NCI-H128 (cell line): Measurements from ENCODE around the gene MICAL3.

Experiments
- DNase-seq: peaks from one replicate; lab custom pipeline; 2025; ENCODE audit not compliant: unreplicated experiment; lab: John Stamatoyannopoulos, UW

Gene MICAL3

DNA sequence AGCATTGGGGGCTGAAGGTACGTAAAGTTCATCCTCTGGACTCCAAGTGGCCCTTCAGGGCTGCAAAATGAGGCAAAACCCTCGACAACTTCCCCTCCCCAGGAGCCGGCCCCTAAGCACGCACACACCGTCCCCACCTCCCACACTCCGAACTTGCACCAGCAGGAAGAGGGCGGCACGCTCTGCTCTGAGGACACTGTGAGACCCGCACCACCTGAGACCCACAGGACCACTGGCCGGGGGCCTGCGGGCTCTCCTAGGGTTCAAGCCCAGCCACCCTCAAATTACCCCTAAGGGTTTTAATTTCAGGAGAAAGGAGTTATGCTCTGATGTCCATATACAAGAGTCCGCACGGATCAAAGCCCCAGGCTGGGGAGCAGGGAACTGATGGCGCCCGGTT, 200.4 kb downstream of the MICAL3 start:
- no peak for DNase-seq

DNA sequence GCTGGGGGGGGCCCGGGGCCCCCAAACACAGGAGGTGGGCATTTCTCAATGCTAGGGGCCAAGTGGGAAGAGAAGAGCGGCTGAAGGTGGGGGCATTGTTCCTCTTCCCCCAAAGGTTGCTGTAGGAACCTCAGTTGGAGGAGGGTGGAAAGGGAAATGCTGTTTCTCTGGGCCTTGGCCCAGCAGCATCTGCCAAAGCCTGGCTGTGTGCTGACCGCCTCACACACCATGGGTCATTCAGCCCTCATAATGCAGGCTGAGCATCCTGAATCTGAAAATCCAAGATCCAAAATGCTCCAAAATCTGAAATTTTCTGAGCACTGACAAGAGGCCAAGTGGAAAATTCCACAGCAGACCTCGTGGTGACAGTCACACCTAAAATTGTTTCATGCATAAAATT, 201.1 kb downstream of the MICAL3 start:
- no peak for DNase-seq

DNA sequence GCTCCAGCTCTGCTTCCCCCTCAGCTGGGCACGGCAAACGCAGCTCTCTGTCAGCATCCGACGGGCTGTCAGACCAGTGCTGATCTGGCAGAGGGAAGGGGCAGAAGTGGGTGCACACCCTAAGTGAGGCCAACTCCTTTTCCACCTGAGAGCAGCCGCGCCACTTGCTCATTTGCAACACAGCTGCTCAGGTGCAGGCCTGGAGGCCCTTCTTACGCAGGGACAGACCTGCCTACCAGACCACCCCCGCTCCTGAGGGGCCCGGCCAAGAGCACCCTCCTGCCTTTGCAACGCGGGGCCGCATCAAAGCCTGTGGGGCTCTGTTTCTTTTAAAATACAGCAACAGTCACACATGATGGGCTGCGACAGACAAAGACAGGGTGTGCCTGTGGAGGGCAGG, 202.3 kb downstream of the MICAL3 start:
- no peak for DNase-seq

DNA sequence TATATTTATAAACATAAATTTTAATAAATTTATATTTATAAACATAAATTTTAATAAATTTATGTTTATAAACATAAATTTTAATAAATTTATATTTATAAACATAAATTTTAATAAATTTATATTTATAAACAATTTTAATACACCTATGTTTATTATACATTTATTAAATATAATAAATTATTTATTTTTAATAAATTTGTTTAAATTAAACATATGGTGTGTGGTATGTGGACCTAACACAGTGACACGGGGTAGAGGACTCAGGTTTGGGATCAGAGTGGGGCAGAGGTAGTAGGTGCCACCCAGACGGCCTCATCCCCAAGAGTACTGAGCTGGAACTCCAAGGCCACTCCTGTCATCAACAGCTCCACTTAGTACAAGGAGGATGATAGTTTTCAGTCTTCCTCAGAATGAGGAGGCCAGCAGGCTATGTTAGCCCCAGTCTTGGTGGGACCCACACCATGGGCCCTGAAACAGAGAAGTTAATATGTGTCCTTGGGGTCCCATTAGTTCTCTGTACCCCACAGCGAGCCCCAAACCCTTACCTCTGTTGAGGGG, 203.4 kb downstream of the MICAL3 start:
- DNase-seq: no peak

DNA sequence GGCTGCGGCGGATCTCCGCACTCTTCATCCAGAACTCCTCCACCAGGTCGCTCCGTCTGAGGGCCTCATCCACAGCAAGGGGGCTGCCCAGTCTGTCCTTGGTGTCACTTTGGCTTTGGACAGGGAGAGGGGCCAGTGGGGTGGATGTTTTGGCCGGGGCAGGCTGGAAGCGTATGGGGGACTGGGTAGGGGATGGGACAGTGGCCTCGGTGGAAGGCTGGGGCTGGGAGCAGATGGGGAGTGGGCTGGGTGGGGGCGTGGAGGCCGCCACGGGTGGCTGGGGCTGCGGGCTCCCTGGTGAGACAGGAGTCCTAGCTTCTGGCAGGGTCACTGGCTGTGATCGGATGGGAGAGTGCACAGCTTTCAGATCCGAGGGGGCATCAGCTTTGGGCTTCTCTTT, 205.7 kb downstream of the MICAL3 start:
- no peak for DNase-seq

DNA sequence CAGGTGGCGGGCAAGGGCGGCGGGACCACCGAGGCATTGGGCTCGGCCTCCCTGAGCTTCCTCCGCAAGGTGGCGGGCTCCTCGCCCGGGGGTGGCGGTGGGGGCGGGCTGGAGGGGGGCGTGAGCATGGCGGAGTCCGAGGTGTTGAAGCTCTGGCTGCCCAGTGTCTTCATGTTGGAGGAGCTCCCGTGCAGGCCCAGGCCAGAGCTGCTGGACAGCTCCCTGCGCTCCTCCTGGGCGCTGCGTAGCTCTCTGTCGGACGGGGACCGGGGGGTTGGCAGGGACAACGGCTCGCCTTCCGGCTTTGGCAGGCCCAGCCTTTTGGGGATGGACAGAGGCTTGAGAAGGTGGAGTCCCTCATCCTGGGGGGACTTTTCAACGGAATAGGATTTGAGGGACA, 206.2 kb downstream of the MICAL3 start:
- DNase-seq: no peak

DNA sequence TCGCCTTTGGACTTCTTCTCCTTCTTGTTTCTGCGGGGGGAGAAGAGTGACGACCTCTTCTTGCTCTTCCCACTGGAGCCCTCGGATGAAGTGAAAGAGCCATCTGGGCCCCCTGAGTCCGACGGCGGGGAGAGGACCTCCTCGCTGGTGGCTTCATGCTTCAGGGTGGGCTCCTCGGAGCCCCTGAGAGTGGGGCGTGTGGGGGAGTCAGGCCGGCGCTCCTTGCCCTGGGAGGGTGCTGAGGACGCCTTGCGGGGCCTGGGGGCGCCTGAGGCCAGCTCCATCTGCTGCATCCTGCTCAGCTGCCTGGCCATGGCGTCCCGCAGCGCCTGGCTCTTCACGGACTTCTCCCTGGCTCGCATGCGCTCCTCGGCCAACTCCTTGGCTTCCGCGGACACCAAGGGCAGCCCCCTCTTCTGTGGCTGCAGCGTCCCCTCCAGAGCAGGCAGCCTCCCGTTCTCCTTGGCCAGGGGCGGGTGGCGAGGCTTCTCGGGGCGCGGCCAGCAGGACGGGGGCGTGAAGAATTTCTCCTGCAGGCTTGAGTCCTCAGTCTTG, 206.8 kb downstream of the MICAL3 start:
- DNase-seq: no peak

DNA sequence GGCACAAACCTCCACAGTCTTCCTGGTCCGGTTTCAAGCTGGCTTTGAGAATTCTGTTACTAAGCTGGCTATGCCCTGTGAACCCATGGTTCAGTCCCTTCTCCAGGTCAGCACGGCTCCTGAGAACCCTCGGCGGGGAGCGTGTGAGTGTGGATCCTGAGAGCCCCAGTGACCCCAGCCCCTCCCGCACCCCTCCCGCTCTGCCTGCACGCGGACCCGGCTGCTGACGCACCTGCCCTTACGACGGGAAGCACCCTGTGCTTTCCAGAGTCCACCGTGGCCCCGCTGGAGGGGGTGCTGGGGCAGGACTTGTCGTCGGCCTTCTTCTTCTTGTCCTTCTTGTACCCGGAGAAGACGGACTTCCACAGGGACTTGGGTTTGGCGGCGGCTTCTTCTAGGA, 207.3 kb downstream of the MICAL3 start:
- no peak for DNase-seq

DNA sequence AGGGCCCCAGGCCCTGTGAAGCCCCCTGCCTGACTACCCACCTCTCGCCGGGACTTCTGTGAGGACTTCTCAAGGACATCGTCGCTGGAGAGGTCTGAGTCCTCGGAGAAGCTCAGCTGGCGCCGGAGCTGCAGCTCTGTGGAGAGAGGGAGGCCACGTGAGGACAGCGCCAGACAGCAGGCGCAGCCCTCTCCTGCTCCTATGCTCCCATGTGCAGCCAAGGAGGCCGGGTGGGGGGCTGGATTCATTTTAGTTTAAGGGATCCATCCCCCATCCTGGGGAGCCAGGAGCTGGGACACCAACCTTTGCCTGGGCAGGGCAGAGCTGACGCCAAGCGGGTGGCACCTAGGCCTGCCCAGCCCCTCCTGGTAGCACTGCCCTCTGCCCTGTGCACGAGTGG, 207.7 kb downstream of the MICAL3 start:
- no peak for DNase-seq

DNA sequence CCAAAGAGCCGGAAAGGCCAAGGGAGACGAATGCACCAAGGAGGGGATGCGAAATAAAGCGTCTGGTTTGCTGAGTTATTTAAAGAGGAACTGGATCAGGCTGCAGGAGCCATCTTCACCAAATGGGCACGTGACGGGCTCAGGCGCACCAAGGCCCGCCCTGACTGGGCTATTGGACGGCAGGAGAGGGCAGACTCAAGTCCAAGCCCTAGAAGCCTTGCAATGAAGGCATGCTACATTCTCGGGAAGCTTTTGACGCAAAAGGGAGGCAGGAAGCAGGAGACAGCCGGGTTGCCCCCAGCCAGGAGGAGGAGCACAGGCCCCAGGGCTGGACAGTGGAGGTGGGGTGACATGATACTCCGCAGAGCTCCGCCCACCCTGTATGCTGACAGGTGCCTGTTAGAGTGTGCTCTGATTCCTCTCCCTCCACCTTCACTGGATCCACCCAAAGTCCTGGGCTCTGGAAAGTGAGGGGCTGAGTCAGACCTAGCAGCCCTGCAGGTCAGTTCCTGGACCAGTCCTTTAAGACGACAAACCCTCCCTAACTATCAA, 208.6 kb downstream of the MICAL3 start:
- DNase-seq: no peak

DNA sequence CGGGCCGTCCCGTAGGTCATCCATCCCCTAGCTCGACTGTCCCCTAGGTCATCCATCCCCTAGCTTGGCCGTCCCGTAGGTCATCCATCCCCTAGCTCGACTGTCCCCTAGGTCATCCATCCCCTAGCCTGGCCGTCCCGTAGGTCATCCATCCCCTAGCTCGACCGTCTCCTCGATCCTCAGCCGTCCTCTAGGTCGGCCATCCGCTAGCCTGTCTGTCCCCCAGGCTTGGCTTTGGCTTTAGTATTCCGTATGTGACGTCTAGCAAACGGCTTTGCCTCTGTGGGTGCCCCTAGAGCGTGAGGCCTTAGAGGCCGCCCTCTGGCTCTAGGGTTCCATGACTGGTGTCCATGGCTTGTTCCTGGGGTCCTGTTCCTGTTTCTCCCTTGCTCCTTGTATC, 209.5 kb downstream of the MICAL3 start:
- DNase-seq: no peak

DNA sequence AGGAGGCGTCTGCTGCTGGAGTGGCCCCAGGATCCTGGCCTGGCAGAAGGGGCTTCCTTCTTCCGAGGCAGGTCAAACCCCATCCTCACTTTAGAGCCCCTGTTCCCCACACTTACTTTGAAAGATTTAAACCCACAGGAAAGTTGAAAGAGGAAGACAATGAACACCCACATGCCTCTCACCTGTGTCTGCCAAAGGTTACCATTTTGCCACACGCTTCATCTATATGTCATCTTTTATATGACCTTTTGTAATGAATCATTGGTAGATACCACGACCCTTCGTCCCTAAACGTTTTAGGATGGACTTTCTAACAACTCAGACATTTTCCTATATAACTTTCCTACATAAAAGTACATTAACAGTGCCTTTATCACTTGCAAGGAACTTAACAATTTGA, 210.3 kb downstream of the MICAL3 start:
- no peak for DNase-seq

DNA sequence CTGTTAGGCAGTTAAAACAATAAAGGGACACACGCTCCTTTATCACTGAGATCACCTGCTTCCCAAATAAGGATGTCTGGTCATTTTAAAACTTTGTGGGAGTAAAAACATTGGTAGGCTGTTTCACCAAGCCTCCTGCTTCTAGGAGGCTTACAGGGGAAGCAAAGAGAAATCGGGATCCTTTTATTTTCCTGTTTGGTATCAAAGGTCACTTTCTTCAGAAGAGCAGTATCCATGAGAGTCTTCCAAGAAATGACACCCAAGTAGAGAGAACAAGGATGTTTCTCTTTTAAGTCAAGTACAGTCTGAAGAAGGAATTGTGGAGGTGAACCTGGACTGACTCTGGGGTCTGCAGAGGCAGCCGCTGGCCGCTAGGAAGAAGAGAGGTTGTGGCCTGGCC, 213.2 kb downstream of the MICAL3 start:
- DNase-seq: no peak

DNA sequence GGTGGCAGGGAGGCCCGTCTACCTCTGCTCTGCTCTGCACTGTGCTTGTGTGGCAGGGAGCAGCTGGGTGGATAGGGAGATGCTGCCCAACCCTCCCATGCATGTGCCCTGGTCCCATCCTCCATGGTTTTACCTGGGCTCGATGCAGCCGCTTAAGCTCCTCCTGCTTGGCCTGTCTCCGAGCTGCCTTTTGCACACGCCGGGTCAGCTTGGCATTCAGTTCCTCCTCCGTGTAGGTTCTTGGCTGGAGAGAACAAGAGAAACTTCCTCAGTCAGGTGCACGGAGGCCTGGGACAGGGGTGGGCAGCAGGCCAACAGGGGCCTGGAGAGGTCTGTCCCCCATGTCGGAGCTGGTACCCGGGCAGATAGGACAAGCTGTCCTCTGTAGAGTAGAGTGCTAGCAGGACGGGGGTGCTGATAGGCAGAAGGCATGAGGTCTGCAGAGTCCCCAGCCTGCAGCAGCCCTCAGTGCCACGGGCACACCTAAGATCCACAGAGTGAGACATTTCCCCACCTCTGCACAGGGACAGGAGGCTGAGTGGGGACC, 213.7 kb downstream of the MICAL3 start:
- DNase-seq: no peak

DNA sequence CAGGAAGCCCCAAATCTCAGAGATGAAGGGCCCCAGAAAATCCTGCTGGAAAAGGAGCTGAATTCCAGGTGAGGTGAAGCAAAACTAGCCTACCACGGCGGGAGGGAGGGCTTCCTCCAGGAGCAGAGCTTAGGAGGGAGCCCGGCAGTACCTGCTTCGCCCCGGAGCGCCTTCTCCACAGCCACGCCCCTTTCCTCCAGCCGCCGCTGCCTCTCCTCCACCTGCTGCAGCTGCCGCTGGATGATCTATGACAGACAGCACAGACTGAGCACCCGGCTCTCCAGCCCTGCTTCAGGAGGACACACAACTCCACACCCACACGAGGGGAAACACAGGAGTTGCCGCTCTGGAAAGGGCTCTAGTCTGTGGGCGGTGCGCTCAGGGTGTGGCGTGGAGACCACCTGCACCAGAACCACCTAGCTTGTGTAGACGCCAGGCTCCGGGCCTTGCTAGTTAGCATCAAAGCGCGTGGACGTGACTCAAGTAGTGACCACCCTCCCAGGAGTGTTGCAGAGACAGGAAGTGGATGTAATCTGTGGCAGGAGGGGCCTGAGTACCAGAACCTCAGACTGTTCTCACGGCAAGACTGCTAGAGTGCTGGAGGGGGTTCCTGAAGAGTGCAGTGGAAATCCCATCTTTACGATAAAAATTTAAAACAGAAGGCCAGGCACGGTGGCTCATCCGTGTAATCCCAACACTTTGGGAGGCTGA, 215.5 kb downstream of the MICAL3 start:
- DNase-seq: peak; percentile 42

DNA sequence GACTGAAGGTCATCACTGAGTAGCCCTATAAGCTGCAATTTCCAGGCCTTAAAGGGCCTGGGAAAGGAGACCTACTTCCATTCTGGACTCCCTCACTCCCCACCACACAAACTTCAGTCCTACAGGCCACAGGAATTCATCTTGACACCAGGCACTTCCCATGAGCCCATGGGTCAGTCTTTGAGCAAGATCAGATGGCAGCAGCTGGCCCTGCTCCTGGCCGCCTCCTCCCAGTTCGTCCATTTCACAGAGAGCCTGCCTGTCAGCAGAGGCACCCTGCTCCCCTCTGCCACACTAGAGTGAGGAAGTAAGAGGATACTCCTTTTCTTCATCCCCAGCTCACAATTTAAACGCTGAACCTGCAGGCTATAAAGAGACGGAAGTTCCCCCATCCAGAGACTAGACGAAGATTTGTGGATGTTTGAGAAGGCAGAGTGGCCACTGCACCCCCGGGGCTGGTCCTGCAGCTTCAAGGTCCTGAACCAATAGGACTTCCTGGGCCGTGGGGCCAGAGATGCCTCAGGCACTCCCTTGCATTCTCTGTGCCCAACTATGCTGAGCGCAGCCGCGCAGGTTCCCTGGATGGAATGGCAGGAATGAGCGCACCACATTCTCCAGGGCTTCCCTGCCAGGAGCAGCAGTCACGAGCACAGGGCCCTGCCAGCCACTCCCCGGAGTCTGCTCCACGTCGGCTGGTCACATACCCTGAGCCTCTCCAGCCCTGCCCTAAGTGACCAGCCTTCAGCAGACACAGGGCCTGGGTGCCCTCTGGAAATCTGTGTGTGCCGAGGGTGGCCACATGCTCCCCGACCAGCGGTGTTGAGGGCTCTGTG, 216.6 kb downstream of the MICAL3 start:
- no peak for DNase-seq

DNA sequence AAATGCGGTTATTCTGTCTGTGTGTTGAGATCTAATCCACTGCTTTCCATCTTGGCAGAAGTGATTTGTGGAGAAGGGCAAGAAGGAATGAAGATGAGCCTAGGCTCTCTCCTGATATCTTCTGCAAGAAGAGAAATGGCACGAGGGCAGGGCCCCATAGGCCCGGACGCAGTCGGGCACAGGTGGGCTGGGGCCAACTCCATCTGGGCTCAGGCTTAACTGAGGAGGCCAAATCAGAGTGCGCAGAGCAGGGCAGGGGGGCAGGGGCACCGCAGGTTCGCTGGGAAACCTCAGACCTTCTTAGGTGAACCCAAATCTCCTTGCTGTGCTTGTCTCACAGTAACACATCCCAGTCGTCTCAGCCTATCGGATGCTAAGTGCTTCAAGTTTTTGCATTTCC, 217.3 kb downstream of the MICAL3 start:
- DNase-seq: no peak

DNA sequence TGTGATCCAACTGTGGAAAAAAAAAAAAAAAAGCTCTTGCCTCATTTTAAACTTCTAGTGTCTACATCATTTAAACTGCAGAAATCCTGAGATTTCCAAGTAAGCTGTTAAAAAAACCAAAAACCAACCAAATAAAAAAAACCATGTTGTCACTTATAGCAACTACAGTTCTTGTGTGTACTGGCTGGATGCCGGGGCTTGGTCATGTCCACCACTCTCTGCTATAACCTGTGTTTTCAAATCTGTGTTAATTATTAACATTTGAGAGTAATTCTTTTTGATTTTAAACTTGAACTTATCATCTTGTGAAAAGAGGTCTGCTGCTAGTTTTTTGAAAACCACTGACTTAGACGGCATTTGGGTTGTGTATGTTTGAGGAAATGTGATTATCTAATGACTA, 217.9 kb downstream of the MICAL3 start:
- no peak for DNase-seq

DNA sequence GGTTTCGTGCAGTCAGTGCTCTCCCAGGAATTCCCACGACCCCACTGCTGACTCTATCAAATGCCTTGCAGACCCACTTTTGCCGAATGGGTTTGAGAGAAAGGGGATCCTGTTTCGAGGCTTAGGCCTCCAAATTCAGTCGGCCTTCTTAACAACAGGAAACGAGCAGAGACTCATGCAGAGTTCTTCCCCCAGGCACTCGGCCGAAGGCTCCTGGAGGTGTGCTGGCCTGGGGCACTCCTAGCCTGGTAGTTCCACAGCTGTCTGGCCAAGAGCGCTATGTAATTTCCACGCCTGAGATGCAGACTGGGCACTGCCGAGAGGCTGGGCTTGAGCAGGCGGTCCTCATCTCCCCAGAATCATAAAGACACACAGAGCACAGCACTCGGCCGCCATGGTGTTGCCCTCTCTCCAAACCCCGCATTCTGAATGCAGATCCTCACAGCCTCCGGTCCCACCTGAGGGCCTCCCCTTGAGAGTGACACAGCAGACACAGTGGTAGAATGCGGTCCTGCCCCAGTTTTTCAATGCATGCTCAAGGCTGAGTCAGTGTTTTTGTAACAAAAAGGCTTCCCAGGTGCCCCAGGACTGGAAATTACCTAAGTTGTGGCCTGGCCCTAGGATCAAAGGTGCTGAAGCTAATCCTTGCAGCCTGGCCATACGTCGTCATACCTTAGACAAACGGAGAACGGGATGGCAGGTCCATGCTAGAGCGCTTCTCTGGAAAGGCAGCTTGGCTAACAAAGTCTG, 219.9 kb downstream of the MICAL3 start:
- no peak for DNase-seq

DNA sequence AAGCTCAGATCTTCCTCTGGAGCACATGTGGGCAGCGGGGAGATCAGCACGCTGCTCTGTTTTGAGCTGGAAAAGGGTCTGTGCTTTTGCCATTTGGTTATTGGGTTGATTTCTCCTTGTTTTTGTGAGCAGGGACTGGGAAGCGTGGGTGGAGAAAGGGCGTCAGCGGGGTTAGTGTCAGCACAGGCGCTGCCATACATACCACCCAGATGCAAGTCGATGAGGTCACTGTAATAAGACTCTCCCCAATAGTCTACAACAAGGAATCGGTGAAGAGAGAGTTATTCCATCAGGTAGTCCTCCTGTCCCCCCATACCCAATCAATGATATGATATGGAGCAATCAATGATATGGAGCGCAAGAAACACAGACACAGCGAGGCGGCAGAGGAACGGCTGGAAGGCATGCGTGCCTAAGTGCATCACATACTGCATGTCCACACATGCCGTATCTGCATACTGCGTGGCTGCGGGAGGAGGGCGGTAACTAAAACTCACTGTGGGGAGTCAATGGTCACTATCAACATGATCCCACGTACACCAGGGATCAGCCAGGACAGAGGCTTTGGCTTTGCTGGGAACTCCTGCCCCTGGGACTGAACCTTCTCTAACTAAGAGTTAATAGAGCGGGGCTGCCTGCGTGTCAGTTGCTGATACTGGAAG, 220.6 kb downstream of the MICAL3 start:
- DNase-seq: no peak
